Calu3 (cell line): ENCODE results near the gene CLDN5. TPM values are rescaled to one million over a fixed set of nuclear protein-coding genes. Genes with fewer than 3 reads are reported as not detected.

ENCODE experiments used
- BruUV-seq: library from RNA; stranded (reverse); fragments of 400-500 nt; replicated peaks from 2 replicates; lab custom pipeline; 2021; lab: Mats Ljungman, UMichigan
- CTCF ChIA-PET: fragments of 300-600 bp; sonication (Branson Sonifier 250); formaldehyde crosslinking; loops from one replicate; lab custom pipeline; 2022; ENCODE audit warnings: antibody characterized with exemption; lab: Charles Lee
- DNase-seq: peaks from one replicate; pipeline ENCODE4 v3.0.0; 2022
- H3K27ac Mint-ChIP-seq: one replicate; pipeline ENCODE4 v1.8.0; 2022; ENCODE audit warnings: mixed read lengths; ENCODE audit not compliant: unreplicated experiment
- H3K27me3 Mint-ChIP-seq: one replicate; pipeline ENCODE4 v1.8.0; 2022; ENCODE audit warnings: mixed read lengths; ENCODE audit not compliant: unreplicated experiment
- H3K36me3 Mint-ChIP-seq: one replicate; pipeline ENCODE4 v1.8.0; 2022; ENCODE audit warnings: mild to moderate bottlenecking, moderate library complexity, mixed read lengths; ENCODE audit not compliant: insufficient read depth, unreplicated experiment
- H3K4me1 Mint-ChIP-seq: one replicate; pipeline ENCODE4 v1.8.0; 2022; ENCODE audit warnings: mild to moderate bottlenecking, low read depth, mixed read lengths; ENCODE audit not compliant: unreplicated experiment
- H3K4me3 Mint-ChIP-seq: one replicate; pipeline ENCODE4 v1.8.0; 2022; ENCODE audit warnings: mild to moderate bottlenecking, low read depth, moderate library complexity, mixed read lengths; ENCODE audit not compliant: unreplicated experiment
- H3K9me3 Mint-ChIP-seq: one replicate; pipeline ENCODE4 v1.8.0; 2022; ENCODE audit warnings: low read depth, mixed read lengths; ENCODE audit not compliant: unreplicated experiment
- CTCF ChIP-seq: fragments of 200-600 bp; IDR thresholded peaks from one replicate; pipeline ENCODE4 v1.8.0; 2022; ENCODE audit warnings: antibody characterized with exemption; ENCODE audit not compliant: unreplicated experiment
- intact Hi-C: fragments of 100-400 bp; cut with micrococcal nuclease; formaldehyde crosslinking; loops from one replicate; pipeline ENCODE4 v1.10.0; 2022; ENCODE audit not compliant: unreplicated experiment
- total RNA-seq: library from RNA; stranded (reverse); gene quantifications from 2 replicates; pipeline ENCODE4 v1.2.3, GENCODE V29; 2022

CLDN5 gene
- total RNA-seq, 1 experiment from 2014 or later = not detected

- Mint-ChIP-seq H3K27me3 (no peaks in the 10 kb centered on the region), H3K36me3 (peaks cover under 1% of the 10 kb centered on the region), H3K27ac (no peak overlapping the region), H3K9me3 (no peaks in the 10 kb centered on the region), H3K4me1 (no peaks in the 10 kb centered on the region), H3K4me3 (no peak overlapping the region)
- intact Hi-C loops = no loop called here
- DNase-seq = no peak
- no TSS peak for BruUV-seq
- CTCF ChIA-PET = no interaction called here
- TF ChIP-seq CTCF = no peak
Observed at GRCh38 chr22:19497245-19497644, 27.0 kb downstream of the CLDN5 start.

GRCh38 chr22:19496324-19496630 lies 27.9 kb downstream of the CLDN5 start:
- no TSS peak for BruUV-seq
- peaks cover 10% of the 10 kb centered on the region for H3K36me3 Mint-ChIP-seq
- H3K27me3 Mint-ChIP-seq = no peaks in the 10 kb centered on the region
- H3K9me3 Mint-ChIP-seq = no peaks in the 10 kb centered on the region
- H3K4me3 Mint-ChIP-seq = no peak overlapping the region
- H3K27ac Mint-ChIP-seq = no peak overlapping the region
- no peaks in the 10 kb centered on the region for H3K4me1 Mint-ChIP-seq
- CTCF ChIA-PET = interaction anchor here (0.6 to 1.0 kb wide), 2 partner anchors 35 to 134 kb away, joined by 4 to 6 read pairs; no protein-coding TSS in a partner anchor
- no peak for DNase-seq
- intact Hi-C loops = no loop called here
- TF ChIP-seq CTCF = no peak

- intact Hi-C loops = no loop called here
- H3K4me3 Mint-ChIP-seq = no peak overlapping the region
- H3K27me3 Mint-ChIP-seq = no peaks in the 10 kb centered on the region
- DNase-seq = no peak
- no TSS peak for BruUV-seq
- no peaks in the 10 kb centered on the region for H3K4me1 Mint-ChIP-seq
- no peak overlapping the region for H3K27ac Mint-ChIP-seq
- no peaks in the 10 kb centered on the region for H3K9me3 Mint-ChIP-seq
- TF ChIP-seq CTCF = no peak
- H3K36me3 Mint-ChIP-seq = peaks cover 10% of the 10 kb centered on the region
- CTCF ChIA-PET = interaction anchor here (0.6 to 1.0 kb wide), 2 partner anchors 36 to 134 kb away, joined by 4 to 6 read pairs; no protein-coding TSS in a partner anchor
Observed at GRCh38 chr22:19495562-19496323, 28.5 kb downstream of the CLDN5 start.

GRCh38 chr22:19494676-19495173 lies 29.5 kb downstream of the CLDN5 start:
- no peak overlapping the region for H3K4me3 Mint-ChIP-seq
- H3K27me3 Mint-ChIP-seq = no peaks in the 10 kb centered on the region
- no peaks in the 10 kb centered on the region for H3K4me1 Mint-ChIP-seq
- no peak for TF ChIP-seq CTCF
- DNase-seq = no peak
- peaks cover 10% of the 10 kb centered on the region for H3K36me3 Mint-ChIP-seq
- no peaks in the 10 kb centered on the region for H3K9me3 Mint-ChIP-seq
- intact Hi-C loops = no loop called here
- CTCF ChIA-PET = interaction anchor here (0.5 to 1.4 kb wide), 2 partner anchors 15 to 42 kb away, joined by 3 to 4 read pairs; partner anchors contain the start of gene CDC45
- BruUV-seq = no TSS peak
- H3K27ac Mint-ChIP-seq = no peak overlapping the region
